SK-N-MC (cell line): ENCODE measurements around the gene PPRC1.

Source experiments
- EZH2 ChIP-seq: fragments of 200-600 bp; sonication (generic); IDR thresholded peaks from one replicate; pipeline ENCODE4 v1.6.1; 2017; ENCODE audit warnings: antibody characterized with exemption
- POLR2AphosphoS5 ChIP-seq: IDR thresholded peaks from 2 replicates; pipeline ENCODE4 v1.6.1; 2012; ENCODE audit warnings: mild to moderate bottlenecking, low read depth, low read length, borderline replicate concordance

- no peak for TF ChIP-seq POLR2AphosphoS5
- TF ChIP-seq EZH2: no peak
Observed at GRCh38 chr10:102132193-102132562, 662 bp upstream of the PPRC1 start.
